Muscle of leg (tissue), 11 donors: ENCODE results near the gene KIRREL3. TPM values are rescaled to one million over a fixed set of nuclear protein-coding genes. Genes with fewer than 3 reads are reported as not detected.
A peak's percentile ranks its signal among the peaks of the same experiment; 100 is the strongest.

Source experiments
- DNase-seq: peaks from one replicate; pipeline ENCODE4 v3.0.0; 2013
- H3K27ac ChIP-seq: one replicate; pipeline ENCODE4 v1.5.1; 2013; ENCODE audit warnings: mild to moderate bottlenecking, low read length, control low read depth
- H3K27me3 ChIP-seq: one replicate; pipeline ENCODE4 v1.6.1; 2013; ENCODE audit warnings: low read length; ENCODE audit not compliant: control insufficient read depth, insufficient read depth
- H3K36me3 ChIP-seq: one replicate; pipeline ENCODE4 v1.6.1; 2013; ENCODE audit warnings: low read length; ENCODE audit not compliant: control insufficient read depth, insufficient read depth
- H3K4me1 ChIP-seq: one replicate; pipeline ENCODE4 v1.6.1; 2013; ENCODE audit warnings: low read length; ENCODE audit not compliant: control insufficient read depth, insufficient read depth
- H3K4me3 ChIP-seq: one replicate; pipeline ENCODE4 v1.5.1; 2013; ENCODE audit warnings: low read length, control low read depth
- H3K9me3 ChIP-seq: replicated peaks from 2 replicates; pipeline ENCODE4 v1.6.1; 2013; ENCODE audit warnings: low read depth, low read length; ENCODE audit not compliant: control insufficient read depth
- WGBS: methylation state at CpG from one replicate; pipeline ENCODE4 v1.1.5; 2013; ENCODE audit warnings: missing lambda C conversion rate; ENCODE audit not compliant: insufficient coverage; 5-methylcytosine and 5-hydroxymethylcytosine counted together
- polyA plus RNA-seq, 8 donors: library from polyadenylated mRNA; unstranded; fragments of 120-200 nt; gene quantifications; one replicate each; pipeline versions ENCODE4 v1.2.1 to v1.2.3, GENCODE V29; 2013; ENCODE audit warnings: inconsistent platforms in 1 of 8, low replicate concordance in 1 of 8; ENCODE audit not compliant: insufficient read length in 8 of 8, insufficient read depth in 1 of 8
- total RNA-seq: library from RNA; stranded (reverse); fragments of 120-200 nt; gene quantifications from one replicate; pipeline ENCODE4 v1.2.4, GENCODE V29; 2013

The KIRREL3 gene
- total and polyA plus RNA-seq, 9 donors: 0.27 to 1.8 (median 0.93) TPM

DNA sequence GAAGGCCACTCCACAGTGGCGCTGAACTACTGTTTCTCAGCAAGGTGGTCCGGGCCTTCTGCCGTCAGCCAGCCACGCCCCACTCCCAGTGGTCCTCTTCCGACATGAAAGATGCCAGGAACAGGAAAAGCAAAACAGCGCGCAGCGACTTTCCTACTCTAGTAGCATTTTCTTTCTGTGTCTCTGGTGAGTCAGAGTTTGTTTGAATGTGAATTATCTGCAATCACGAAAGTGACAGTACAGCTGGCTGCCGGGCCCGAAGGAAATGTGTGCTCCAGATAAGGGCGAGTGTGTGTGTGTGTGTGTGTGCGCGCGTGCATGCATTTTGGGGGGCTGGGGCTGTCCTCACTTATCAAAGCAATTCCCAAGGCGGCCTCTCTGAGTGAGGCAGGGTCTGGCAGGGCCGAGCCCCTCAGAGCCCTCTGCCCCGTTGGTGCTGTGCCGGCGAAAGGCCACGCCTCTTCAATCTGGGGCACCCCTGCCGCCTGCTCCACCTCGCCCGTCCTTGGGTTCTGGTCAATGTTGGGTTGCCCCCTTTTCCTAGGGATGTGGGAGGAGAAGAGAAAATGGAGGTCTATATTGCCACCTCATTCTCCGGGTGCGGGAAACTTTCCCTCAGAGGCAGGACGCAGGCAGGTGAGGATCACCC is 288.5 kb downstream of the KIRREL3 start:
- 89% methylated on average over 12 of the region's 27 CpGs for WGBS
- no peak overlapping the region for H3K27ac ChIP-seq
- no peaks in the 10 kb centered on the region for H3K4me1 ChIP-seq
- DNase-seq: no peak
- no peaks in the 10 kb centered on the region for H3K36me3 ChIP-seq
- no peaks in the 10 kb centered on the region for H3K9me3 ChIP-seq
- peaks cover 21% of the 10 kb centered on the region for H3K27me3 ChIP-seq
- H3K4me3 ChIP-seq: no peak overlapping the region

DNA sequence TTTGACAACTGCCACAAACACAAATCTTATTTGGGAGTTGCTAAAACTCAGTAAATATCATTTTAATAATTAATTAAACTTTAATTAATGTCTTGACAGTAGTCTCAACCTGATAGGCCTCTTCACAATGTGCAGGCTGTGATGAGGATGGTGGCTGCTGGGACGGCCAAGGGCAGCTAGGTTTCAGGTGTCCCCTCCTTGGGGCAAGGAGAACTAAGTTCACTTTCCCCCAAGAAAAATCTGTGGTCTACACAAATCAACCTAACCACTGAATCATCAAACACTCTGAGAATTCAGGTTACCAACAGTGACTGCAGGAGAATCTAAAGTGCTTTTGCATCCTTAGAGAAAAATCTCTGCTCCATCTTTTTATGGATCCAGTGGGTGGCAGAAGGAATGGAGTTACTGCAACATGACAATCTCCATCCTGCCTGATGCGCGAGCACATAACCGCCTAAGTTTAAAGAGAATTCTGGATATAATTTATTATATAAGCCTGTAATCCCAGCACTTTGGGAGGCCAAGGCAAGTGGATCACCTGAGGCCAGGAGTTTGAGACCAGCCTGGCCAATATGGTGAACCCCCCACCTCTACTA is 289.7 kb downstream of the KIRREL3 start:
- WGBS: no CpG with 5 or more reads among the region's 4 CpGs
- no peak overlapping the region for H3K27ac ChIP-seq
- no peak for DNase-seq
- no peaks in the 10 kb centered on the region for H3K36me3 ChIP-seq
- H3K27me3 ChIP-seq: peaks cover 19% of the 10 kb centered on the region
- no peak overlapping the region for H3K4me3 ChIP-seq
- no peaks in the 10 kb centered on the region for H3K9me3 ChIP-seq
- H3K4me1 ChIP-seq: no peaks in the 10 kb centered on the region

DNA sequence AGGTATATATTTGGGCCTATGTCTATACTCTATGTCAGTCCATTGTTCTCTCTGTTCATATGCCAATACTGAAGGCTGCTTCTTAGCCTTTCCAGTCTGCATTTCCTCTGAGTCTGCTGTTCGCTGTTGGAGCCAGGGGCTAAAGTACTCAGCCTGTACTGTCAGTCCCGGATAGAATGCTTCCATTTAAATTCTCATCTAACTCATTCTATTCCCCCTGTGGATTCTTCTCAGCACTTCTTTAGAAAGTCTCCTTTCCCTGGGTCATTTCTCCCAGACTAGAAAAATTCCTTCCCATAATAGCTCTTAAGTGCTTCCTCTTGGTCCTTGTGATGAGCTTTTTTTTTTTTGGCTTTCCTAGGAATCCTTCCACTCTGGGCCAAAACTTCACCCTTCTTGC is 293.1 kb downstream of the KIRREL3 start:
- no peaks in the 10 kb centered on the region for H3K9me3 ChIP-seq
- peak; percentile 61 for DNase-seq
- 30% methylated on average over 2 of the region's 2 CpGs for WGBS
- H3K27me3 ChIP-seq: peaks cover 8% of the 10 kb centered on the region
- peaks cover 12% of the 10 kb centered on the region for H3K4me1 ChIP-seq
- no peak overlapping the region for H3K27ac ChIP-seq
- no peaks in the 10 kb centered on the region for H3K36me3 ChIP-seq
- no peak overlapping the region for H3K4me3 ChIP-seq

DNA sequence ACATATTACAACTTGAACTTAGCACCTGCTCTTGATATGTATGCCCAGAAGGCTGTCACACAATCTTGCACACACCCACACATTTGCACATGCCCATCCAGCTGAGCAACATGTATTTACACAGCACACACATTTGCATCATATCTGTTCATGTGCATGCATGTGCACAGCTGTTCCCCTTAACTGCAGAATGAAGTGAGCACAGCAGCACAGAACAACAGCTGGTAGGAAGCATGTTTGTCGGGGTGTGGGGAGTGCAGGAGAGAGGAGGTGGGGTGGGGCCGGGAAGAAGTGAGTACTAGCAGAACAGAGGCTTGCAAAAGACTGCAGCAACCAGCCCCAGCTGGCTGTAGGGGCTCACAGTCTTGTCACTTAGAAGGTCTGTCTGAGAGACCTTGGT is 296.5 kb downstream of the KIRREL3 start:
- 9% methylated on average over 2 of the region's 2 CpGs for WGBS
- Histone ChIP-seq H3K9me3 (no peaks in the 10 kb centered on the region), H3K36me3 (no peaks in the 10 kb centered on the region), H3K27ac (no peak overlapping the region), H3K4me3 (no peak overlapping the region), H3K4me1 (peaks cover 12% of the 10 kb centered on the region), H3K27me3 (peaks cover 2% of the 10 kb centered on the region)
- DNase-seq: peak; percentile 24

DNA sequence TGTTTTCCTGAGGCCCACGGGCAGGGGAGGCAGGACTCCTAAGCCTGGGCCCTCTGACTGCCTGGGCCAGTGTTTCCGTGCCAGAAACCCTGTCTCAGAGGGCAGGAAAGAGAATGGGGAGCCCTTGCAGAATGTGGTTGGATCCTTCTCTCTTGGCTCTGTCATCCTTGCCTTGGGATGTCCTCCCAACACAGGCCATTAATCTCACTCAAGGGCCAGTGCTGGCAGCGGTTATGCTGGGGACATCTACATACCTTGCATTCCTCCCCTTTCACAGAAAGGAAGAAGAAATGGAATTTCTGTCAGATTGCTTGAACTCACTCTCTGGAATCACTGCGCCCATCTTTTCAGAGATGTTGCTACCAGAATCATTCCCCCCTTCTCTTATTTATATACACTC is 296.9 kb downstream of the KIRREL3 start:
- peaks cover 2% of the 10 kb centered on the region for H3K27me3 ChIP-seq
- H3K36me3 ChIP-seq: no peaks in the 10 kb centered on the region
- no peak overlapping the region for H3K4me3 ChIP-seq
- no peaks in the 10 kb centered on the region for H3K9me3 ChIP-seq
- no peak overlapping the region for H3K27ac ChIP-seq
- DNase-seq: no peak
- WGBS: 67% methylated on average over 2 of the region's 4 CpGs
- peaks cover 13% of the 10 kb centered on the region for H3K4me1 ChIP-seq

DNA sequence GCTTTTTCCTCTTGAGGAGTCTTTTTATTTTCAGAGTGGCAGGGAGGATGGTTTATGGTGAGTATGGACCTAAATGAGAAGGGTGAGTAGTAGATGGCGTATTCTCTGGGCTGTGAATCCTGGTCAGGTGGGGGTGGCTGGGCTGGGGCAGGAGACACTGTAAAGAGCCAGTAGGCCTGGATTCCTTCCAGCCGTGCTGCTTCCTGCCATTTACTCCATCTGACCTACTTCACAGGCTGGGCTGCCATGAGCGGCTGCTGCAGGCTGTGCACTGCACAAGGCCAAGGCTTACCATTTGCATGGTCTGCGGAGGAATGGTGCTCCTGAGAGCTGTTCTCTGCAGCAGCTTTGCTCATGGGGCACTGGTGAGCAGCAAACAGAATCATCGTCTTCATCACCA is 297.6 kb downstream of the KIRREL3 start:
- peak; percentile 40 for DNase-seq
- peaks cover 18% of the 10 kb centered on the region for H3K4me1 ChIP-seq
- no peaks in the 10 kb centered on the region for H3K9me3 ChIP-seq
- H3K36me3 ChIP-seq: no peaks in the 10 kb centered on the region
- WGBS: 68% methylated on average over 3 of the region's 5 CpGs
- no peak overlapping the region for H3K27ac ChIP-seq
- peaks cover 2% of the 10 kb centered on the region for H3K27me3 ChIP-seq
- H3K4me3 ChIP-seq: no peak overlapping the region

DNA sequence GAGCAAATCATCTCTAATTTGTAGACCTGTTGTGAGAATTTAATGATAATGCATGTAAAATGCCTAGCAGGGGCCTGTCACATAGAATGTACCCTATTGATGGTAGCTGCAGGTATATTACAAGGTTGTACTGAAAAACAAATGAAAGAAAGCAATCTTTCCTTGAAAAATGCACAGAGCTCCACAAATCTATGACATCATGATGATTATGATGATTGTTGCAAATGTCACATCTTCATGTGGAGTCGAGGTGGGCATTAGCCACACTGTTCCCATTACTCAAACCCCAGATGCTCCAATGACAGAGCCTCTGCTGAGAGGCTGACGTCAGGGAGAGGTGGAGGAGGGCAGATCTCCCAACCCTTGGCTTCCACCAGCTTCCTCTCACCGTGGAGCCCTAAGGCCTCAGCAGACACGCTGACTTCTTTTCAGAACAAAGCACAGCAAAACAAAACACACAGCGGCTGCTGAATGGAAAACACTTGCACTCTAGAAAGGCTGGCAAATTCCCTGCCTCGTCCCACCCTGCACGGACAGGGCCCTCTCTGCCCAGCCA is 298.3 kb downstream of the KIRREL3 start:
- DNase-seq: no peak
- no peak overlapping the region for H3K27ac ChIP-seq
- no peaks in the 10 kb centered on the region for H3K9me3 ChIP-seq
- no peak overlapping the region for H3K4me3 ChIP-seq
- no CpG with 5 or more reads among the region's 7 CpGs for WGBS
- H3K27me3 ChIP-seq: peaks cover 2% of the 10 kb centered on the region
- no peaks in the 10 kb centered on the region for H3K36me3 ChIP-seq
- peaks cover 18% of the 10 kb centered on the region for H3K4me1 ChIP-seq

DNA sequence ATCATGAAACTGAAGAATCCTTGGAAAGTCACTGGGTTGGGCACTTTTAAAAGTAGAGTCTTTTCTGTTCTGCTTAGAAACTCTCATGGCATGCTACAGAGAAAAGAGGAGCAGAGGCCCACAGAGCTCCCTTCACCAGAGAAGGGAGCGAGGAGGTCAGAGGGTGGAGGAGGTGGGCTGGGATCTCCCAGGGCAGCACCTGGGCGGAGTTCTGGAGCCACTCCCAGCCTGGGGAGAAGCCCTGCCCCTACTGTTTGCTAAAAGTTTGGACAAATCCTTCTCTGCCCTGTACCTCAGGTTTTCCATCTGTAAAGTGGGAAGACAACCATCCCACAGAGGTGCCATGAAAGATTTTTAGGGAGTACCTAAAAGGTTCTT is 299.1 kb downstream of the KIRREL3 start:
- Histone ChIP-seq H3K27me3 (peaks cover 2% of the 10 kb centered on the region), H3K36me3 (no peaks in the 10 kb centered on the region), H3K4me1 (peaks cover 18% of the 10 kb centered on the region), H3K4me3 (no peak overlapping the region), H3K27ac (no peak overlapping the region), H3K9me3 (no peaks in the 10 kb centered on the region)
- DNase-seq: no peak
- 100% methylated on average over 1 of the region's 2 CpGs for WGBS

DNA sequence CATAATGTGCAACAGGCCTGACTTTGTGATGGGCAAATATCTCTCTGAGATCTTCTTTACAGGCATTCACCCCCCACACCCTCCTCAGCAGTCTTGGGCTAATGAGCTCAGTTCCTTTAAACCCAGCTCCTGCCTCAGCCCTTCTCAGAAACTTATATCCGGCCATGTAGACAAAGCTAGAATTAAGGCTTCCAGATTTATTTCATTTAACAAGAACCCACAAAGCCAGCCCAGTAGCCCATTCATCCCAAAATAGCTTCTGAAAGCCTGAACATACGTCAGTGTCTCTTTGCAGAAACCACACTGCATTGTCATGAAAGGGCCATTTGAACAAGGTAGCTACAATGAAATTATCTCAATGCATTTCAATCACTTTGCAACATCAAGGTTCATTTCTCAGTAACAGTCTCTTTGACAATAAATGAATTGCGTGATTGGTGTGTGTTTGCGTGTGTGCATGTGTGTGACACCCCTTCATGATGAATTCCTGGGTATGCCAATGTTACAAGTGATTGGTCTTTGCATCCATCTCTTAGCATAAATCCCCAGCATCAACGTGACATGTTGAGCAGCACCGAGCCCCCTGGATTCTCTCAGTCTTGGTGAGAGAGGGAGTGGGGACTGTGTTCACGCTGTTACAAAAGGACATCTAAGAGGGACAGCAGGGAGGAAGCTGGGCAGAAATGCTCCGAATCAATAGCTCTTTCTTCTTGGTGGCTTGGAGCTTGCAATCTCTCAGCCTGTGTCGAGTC is 299.6 kb downstream of the KIRREL3 start:
- no peak overlapping the region for H3K27ac ChIP-seq
- no peaks in the 10 kb centered on the region for H3K9me3 ChIP-seq
- H3K36me3 ChIP-seq: no peaks in the 10 kb centered on the region
- 83% methylated on average over 6 of the region's 9 CpGs for WGBS
- H3K4me3 ChIP-seq: no peak overlapping the region
- DNase-seq: no peak
- peaks cover 2% of the 10 kb centered on the region for H3K27me3 ChIP-seq
- peaks cover 18% of the 10 kb centered on the region for H3K4me1 ChIP-seq

DNA sequence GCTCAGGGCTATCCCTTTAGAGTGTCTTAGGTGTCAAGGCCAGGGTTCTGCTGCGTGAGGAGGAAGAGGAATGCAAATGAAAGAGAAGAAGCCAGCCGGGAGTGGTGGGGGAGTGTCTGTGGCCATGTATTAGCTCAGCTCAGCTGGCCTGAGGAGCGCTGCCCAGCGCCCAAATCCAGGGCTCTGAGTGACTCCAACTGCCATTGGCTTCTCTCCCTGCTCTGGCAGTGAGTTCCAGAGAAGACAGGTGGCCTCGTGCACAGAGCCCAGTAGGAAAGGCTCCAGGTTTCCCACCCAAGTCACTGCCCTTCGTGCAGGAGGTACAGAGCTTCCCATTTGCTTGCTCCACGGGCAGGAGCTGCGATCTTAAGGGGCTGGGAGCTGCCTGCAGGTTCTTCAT is 302.0 kb downstream of the KIRREL3 start:
- Histone ChIP-seq H3K4me3 (no peak overlapping the region), H3K9me3 (no peaks in the 10 kb centered on the region), H3K27me3 (peaks cover 2% of the 10 kb centered on the region), H3K27ac (no peak overlapping the region), H3K4me1 (peaks cover 11% of the 10 kb centered on the region), H3K36me3 (no peaks in the 10 kb centered on the region)
- WGBS: 38% methylated on average over 7 of the region's 8 CpGs
- DNase-seq: peak; percentile 31
